Gastroesophageal sphincter (tissue), 4 donors: Measurements from ENCODE around the gene TBCD. TPM values are rescaled to one million over a fixed set of nuclear protein-coding genes. Genes with fewer than 3 reads are reported as not detected.

ENCODE experiments used
- ATAC-seq: fragments of 150-250 bp; one replicate; pipeline ENCODE4 v1.9.1; 2016; ENCODE audit warnings: mild to moderate bottlenecking, moderate library complexity
- H3K27ac ChIP-seq, 4 donors: fragments of 200-600 bp; sonication (generic) in 3 of 4; 1 replicate in 3 of 4; 2 replicates in 1 of 4; pipeline ENCODE4 v1.5.1; 2016 to 2019
- H3K27me3 ChIP-seq: fragments of 200-600 bp; sonication (generic); one replicate; pipeline ENCODE4 v1.5.1; 2019
- H3K36me3 ChIP-seq, 2 donors: fragments of 200-600 bp; sonication (generic); one replicate each; pipeline ENCODE4 v1.5.1; 2019; ENCODE audit warnings: control low read depth in 1 of 2
- H3K4me1 ChIP-seq, 3 donors: fragments of 200-600 bp; sonication (generic); 1 replicate in 2 of 3; 2 replicates in 1 of 3; pipeline ENCODE4 v1.5.1; 2016 to 2019; ENCODE audit warnings: control low read depth in 2 of 3
- H3K4me3 ChIP-seq, 2 donors: fragments of 200-600 bp; sonication (generic); one replicate each; pipeline ENCODE4 v1.5.1; 2019; ENCODE audit warnings: mild to moderate bottlenecking in 1 of 2, moderate library complexity in 1 of 2
- H3K9me3 ChIP-seq, 3 donors: fragments of 200-600 bp; sonication (generic); one replicate each; pipeline ENCODE4 v1.5.1; 2017 to 2019; ENCODE audit warnings: control low read depth in 2 of 3
- EP300 ChIP-seq: sonication (generic); formaldehyde crosslinking; IDR thresholded peaks from one replicate; pipeline ENCODE4 v1.6.1; 2017; ENCODE audit warnings: antibody characterized with exemption, mild to moderate bottlenecking
- POLR2A ChIP-seq, 2 donors: fragments of 450-650 bp; IDR thresholded peaks; one replicate each; pipeline ENCODE4 v1.6.1; 2017; ENCODE audit warnings: antibody characterized with exemption in 2 of 2, mild to moderate bottlenecking in 2 of 2, moderate library complexity in 1 of 2
- POLR2AphosphoS5 ChIP-seq: sonication (generic); formaldehyde crosslinking; IDR thresholded peaks from one replicate; pipeline ENCODE4 v1.6.1; 2017; ENCODE audit warnings: antibody characterized with exemption
- WGBS, 2 donors: methylation state at CpG; one replicate each; pipeline ENCODE4 v1.1.5; 2018; ENCODE audit warnings: low coverage in 1 of 2; 5-methylcytosine and 5-hydroxymethylcytosine counted together
- total RNA-seq, 4 donors: library from RNA; depleted of rRNA; stranded (reverse); fragments of >200 nt; gene quantifications; one replicate each; pipeline ENCODE4 v1.1.0, GENCODE V29; 2016
- TF ChIP-seq, protein P1 (sequence below), 4 experiments: fragments of 200-600 bp in 2 of 4; fragments of 450-650 bp in 2 of 4; sonication (generic) in 1 of 4; IDR thresholded peaks; one replicate each; pipeline ENCODE4 v1.5.1; 2017 to 2019; ENCODE audit warnings: antibody characterized with exemption in 4 of 4, mild to moderate bottlenecking in 2 of 4, moderate library complexity in 2 of 4

The TBCD gene
- total RNA-seq, 4 donors from 2014 or later, result 32.0 to 57.8 (median 47.0) TPM

- Histone ChIP-seq H3K27me3 (no peaks in the 10 kb centered on the region), H3K9me3 (no peaks in the 10 kb centered on the region), H3K36me3 (peaks cover 0 to 57% of the 10 kb centered on the region in 2 donors), H3K4me3 (no peak overlapping the region), H3K4me1 (peaks cover 0 to 20% (median 4%) of the 10 kb centered on the region in 3 donors), H3K27ac (no peak overlapping the region)
- no peak for ATAC-seq
- no peak for TF ChIP-seq POLR2A (IDR thresholded peaks at IDR 0.05)
- TF ChIP-seq POLR2AphosphoS5, result no peak
- WGBS, 2 donors, result 88 to 91% methylated on average over 7 to 8 of the region's 20 CpGs
Observed at GRCh38 chr17:82832881-82833475, 81.1 kb downstream of the TBCD start.

- TF ChIP-seq POLR2AphosphoS5 (no peak), EP300 (no peak), POLR2A (IDR thresholded peaks at IDR 0.05) (no peak)
- TF ChIP-seq, protein P1, sequence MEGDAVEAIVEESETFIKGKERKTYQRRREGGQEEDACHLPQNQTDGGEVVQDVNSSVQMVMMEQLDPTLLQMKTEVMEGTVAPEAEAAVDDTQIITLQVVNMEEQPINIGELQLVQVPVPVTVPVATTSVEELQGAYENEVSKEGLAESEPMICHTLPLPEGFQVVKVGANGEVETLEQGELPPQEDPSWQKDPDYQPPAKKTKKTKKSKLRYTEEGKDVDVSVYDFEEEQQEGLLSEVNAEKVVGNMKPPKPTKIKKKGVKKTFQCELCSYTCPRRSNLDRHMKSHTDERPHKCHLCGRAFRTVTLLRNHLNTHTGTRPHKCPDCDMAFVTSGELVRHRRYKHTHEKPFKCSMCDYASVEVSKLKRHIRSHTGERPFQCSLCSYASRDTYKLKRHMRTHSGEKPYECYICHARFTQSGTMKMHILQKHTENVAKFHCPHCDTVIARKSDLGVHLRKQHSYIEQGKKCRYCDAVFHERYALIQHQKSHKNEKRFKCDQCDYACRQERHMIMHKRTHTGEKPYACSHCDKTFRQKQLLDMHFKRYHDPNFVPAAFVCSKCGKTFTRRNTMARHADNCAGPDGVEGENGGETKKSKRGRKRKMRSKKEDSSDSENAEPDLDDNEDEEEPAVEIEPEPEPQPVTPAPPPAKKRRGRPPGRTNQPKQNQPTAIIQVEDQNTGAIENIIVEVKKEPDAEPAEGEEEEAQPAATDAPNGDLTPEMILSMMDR (IDR thresholded peaks at IDR 0.05), result no peak
- H3K4me3 ChIP-seq, result no peak overlapping the region
- H3K27ac ChIP-seq, result no peak overlapping the region
Observed at GRCh38 chr17:82835122-82835521, 83.3 kb downstream of the TBCD start.

DNA sequence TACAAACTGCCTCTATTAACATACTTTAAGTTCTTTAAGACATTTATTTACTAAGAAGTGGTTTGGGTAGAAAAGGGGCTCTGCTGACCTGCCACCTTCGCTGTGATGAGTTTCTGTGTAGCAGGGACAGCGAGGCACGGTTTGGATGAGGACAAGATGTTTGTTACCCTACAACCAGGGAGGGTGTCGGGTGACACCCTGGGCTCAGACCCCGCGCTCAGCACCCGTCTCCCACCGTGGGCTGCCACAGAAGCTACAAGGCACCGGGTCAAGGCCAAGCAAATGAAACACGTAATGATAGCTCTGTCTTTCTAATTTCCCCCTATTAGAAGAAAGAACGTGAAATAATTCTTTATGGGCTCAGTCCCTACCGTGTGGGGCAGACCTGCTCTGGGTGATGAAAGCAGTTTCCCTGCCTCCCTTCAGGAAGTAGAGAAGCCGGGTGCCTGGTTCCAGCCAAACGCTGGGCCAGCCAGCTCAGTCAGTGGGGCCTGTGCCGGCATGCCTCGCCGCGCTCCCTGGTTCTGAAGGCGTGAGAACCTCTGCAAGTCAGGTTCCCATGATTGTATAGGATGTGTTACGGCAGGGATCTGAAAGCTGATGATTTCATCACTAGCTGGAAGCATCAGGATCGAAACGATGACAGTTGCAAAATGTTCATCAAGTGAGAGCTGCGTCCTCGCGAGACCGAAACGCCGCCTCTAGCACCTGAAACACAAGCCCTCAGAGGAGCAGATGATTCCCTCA lies 84.1 kb downstream of the TBCD start:
- TF ChIP-seq POLR2A (IDR thresholded peaks at IDR 0.05) (no peak), POLR2AphosphoS5 (no peak), EP300 (no peak)
- TF ChIP-seq, protein P1 (IDR thresholded peaks at IDR 0.05), result no peak
- H3K36me3 ChIP-seq, result peaks cover 0 to 47% of the 10 kb centered on the region in 2 donors
- H3K27ac ChIP-seq, result no peak overlapping the region
- no peak for ATAC-seq
- peaks cover 0 to 9% (median 0%) of the 10 kb centered on the region in 3 donors for H3K4me1 ChIP-seq
- WGBS, 2 donors, result 80 to 95% methylated on average over 3 to 16 of the region's 28 CpGs
- H3K9me3 ChIP-seq, result no peaks in the 10 kb centered on the region
- H3K27me3 ChIP-seq, result no peaks in the 10 kb centered on the region
- H3K4me3 ChIP-seq, result no peak overlapping the region

More at GRCh38 chr17:82835122-82835521, 83.3 kb downstream of the TBCD start:
- Histone ChIP-seq H3K4me1 (peaks cover 0 to 16% (median 4%) of the 10 kb centered on the region in 3 donors), H3K9me3 (no peaks in the 10 kb centered on the region), H3K36me3 (peaks cover 0 to 47% of the 10 kb centered on the region in 2 donors), H3K27me3 (no peaks in the 10 kb centered on the region)
- ATAC-seq, result no peak
- WGBS, 2 donors, result 67 to 78% methylated on average over 2 to 5 of the region's 9 CpGs

DNA sequence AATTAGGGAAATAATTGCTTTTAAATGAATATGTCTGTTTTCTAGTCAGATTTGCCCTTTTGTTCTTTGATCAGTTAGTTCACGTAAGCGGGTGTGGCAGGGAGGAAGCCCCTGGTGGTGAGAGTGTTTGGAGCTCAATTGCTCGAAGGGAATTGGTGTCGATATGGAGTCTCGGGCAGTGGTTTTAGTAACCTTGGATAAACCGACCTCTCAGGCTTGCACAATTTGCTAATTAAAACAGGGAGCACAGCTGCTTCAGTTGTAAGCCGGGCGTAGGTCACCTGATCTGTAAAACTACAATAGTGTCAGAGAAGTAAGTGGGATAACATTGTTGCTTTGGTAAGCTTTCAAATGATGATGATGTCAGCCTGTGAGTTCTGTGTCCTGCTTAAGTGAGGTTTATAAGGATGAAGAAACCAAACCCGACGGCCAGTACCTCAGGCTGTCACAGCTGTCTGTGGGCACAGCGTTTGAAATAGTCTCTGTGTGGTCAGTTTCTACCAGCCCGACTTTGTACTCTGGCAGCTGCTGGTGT lies 85.0 kb downstream of the TBCD start:
- peaks cover 0 to 9% (median 0%) of the 10 kb centered on the region in 3 donors for H3K4me1 ChIP-seq
- no peaks in the 10 kb centered on the region for H3K9me3 ChIP-seq
- no peak overlapping the region for H3K4me3 ChIP-seq
- WGBS, 2 donors, result 63 to 74% methylated on average over 9 of the region's 12 CpGs
- peak overlapping the region in 3 of 4 donors; percentile 13 to 31 (median 26) for H3K27ac ChIP-seq
- ATAC-seq, result peak; percentile 41
- H3K27me3 ChIP-seq, result no peaks in the 10 kb centered on the region
- TF ChIP-seq, protein P1 (IDR thresholded peaks at IDR 0.05), result no peak
- peaks cover 0 to 47% of the 10 kb centered on the region in 2 donors for H3K36me3 ChIP-seq

DNA sequence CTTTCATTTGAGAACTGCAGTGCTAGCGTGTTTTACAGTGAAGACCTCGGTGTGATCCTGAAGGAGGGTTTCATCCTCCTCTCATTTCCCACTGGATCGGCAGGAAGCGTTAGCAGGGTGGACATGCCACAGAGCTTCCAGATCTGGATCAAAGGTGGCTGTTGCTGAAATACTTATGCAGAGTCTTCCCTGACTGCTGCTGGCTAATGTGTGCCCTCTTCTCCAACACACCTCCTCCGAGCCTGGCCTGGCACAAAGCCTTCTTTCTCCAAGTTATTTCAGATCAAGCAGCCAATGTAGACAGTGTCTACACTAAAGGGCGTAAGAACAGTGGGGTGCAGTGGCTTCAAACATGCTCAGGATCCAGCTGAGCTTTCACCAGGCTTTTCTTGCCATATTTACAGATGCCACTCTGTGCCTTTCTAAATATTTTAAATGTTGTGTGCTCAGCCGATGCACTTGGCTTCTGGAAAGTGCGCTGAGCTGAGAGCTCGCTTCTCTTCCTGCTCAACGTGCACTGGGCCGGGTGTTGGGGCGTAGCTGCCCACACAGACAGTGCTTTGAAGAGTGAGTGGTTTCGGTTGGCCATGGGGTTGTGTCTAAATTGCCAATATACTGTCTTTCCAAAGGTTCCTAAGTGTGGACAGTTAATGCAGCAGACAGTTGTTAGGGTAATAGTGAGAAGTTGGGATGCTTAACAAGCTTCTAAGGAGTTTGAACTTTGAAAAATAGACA lies 85.9 kb downstream of the TBCD start:
- H3K4me1 ChIP-seq, result peaks cover 0 to 9% (median 0%) of the 10 kb centered on the region in 3 donors
- H3K4me3 ChIP-seq, result no peak overlapping the region
- no peaks in the 10 kb centered on the region for H3K9me3 ChIP-seq
- H3K36me3 ChIP-seq, result peaks cover 0 to 41% of the 10 kb centered on the region in 2 donors
- TF ChIP-seq EP300 (no peak), POLR2A (IDR thresholded peaks at IDR 0.05) (no peak)
- TF ChIP-seq, protein P1 (IDR thresholded peaks at IDR 0.05), result no peak
- ATAC-seq, result no peak
- no peaks in the 10 kb centered on the region for H3K27me3 ChIP-seq
- peak overlapping the region in 2 of 4 donors; percentile 8 to 31 for H3K27ac ChIP-seq
- WGBS, 2 donors, result 68 to 72% methylated on average over 9 to 10 of the region's 13 CpGs
